CD4-positive, alpha-beta T cell treated with Interleukin-10 for 1 hour (primary cell): ENCODE results near the gene RANBP3.
"Not testable (repeated sequence)": the region's sequence is repeated elsewhere in the genome, so short reads cannot be mapped to it uniquely, and the experiment has no call there.

Source experiments
- DNase-seq: peaks from one replicate; pipeline ENCODE4 v3.0.0-alpha.2; 2020

The RANBP3 gene, protein sequence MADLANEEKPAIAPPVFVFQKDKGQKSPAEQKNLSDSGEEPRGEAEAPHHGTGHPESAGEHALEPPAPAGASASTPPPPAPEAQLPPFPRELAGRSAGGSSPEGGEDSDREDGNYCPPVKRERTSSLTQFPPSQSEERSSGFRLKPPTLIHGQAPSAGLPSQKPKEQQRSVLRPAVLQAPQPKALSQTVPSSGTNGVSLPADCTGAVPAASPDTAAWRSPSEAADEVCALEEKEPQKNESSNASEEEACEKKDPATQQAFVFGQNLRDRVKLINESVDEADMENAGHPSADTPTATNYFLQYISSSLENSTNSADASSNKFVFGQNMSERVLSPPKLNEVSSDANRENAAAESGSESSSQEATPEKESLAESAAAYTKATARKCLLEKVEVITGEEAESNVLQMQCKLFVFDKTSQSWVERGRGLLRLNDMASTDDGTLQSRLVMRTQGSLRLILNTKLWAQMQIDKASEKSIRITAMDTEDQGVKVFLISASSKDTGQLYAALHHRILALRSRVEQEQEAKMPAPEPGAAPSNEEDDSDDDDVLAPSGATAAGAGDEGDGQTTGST

DNA sequence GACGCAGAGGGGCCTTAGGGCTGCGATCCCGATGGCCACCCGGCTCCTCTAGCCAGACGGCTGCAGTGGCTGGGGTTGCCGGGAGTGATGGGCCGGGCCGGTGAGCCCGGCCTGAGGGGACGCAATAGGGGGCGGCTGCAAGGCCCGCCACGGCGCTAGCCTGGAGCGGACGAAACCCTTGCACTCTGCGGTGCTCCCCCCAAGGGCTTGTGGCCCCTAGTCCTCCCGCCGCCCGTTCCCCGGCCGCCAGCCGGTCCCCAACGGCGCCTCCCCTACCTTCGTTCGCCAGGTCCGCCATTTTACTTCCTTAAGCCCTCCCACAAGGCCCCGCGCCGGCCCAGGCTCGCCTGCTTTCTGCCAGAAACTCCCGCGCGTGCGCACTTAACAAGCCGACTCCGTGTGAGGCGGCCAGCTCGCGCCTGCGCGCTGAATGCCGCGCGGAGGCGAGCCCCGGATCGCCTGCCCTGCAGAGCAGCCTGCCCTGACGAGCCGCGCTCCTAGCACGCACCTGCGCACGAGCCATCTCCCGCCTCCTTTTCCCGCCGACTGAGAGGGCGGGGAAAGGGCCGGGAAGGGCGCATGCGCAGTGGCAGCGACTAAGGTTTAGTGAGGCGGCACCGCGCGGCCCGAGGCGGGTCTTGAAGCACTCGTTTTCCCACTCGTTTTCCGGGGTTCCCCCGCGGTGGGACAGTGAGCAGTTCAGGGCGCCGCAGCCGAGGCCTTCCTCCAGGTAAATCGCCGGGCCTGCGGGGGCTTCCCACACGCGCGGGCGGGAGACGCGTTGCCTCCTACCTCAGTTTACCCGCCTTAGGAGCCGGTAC lies at the start of gene RANBP3:
Gene RANBP3, minus strand, starts transcription at position 356 of the 821 bp plus-strand sequence. Its CDS starts 58 bp downstream, at position 298.
- DNase-seq = peak; percentile 99

DNA sequence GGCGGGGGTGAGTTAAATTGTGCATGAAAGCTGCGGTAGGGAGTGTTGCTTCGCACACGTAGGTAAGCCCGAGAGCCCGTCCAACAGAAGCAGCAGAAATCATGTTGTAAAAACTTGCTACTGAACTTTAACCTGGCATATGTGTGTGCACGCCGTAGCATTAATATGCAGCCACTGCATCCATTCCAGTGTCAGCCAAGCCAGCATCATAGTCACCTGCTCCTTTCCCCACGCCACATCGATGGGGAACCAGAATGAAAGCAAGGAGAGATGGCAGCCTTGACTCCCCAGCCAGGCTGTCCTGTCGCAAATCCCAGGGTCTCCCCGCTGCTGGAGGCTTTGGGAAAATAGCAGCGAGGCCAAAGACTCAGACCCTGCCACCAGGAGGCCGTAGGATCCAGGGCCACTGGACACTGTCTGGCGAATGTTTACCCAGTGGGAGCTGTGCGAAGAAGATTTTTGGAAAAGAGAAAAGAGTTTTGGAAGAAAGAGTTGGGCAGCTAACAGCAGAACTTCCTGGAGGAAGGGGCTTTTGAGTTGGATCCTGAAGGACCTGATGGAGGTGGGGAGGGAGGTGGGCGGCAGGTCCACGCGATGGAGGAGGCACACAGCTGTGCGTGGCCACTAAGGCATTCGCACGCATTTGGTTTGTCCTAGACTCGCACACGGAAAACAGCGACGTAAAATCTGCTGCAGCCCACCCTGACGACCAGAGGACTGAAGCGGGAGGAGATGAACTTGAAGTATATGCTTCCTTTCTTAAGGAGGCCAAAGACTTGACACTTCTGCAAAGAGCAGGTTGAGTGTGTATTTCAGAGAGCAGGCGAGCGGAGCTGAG lies 48.7 kb upstream of the RANBP3 start:
- no peak for DNase-seq

DNA sequence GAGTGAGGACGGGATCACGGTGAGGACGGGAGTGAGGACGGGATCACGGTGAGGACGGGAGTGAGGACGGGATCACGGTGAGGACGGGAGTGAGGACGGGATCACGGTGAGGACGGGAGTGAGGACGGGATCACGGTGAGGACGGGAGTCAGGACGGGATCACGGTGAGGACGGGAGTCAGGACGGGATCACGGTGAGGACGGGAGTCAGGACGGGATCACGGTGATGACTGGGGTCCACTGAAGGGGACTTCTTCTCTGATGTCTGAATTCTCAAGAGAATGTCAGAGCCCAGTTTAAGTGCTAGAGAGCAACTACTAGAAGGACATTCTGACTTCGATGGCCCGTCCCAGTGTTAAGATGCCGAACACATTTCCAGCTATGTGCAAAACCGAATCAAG lies 46.8 kb upstream of the RANBP3 start:
- not testable (repeated sequence) for DNase-seq

DNA sequence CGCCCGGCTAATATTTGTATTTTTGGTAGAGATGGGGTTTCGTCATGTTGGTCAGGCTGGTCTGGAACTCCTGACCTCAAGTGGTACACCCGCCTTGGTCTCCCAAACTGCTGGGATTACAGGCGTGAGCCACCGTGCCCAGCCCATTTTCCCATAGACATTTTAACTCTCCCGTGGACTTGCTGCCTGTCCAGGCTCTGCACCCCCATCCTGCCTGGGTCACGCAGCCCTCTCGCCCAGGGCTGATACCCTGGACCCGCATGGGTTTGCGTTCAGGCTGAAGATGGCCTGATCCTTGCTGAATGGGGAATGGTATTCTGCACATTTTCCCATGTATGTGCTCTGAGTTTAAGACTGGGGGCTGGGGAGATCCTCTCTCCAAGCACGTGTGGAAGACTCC lies 46.0 kb upstream of the RANBP3 start:
- no peak for DNase-seq

DNA sequence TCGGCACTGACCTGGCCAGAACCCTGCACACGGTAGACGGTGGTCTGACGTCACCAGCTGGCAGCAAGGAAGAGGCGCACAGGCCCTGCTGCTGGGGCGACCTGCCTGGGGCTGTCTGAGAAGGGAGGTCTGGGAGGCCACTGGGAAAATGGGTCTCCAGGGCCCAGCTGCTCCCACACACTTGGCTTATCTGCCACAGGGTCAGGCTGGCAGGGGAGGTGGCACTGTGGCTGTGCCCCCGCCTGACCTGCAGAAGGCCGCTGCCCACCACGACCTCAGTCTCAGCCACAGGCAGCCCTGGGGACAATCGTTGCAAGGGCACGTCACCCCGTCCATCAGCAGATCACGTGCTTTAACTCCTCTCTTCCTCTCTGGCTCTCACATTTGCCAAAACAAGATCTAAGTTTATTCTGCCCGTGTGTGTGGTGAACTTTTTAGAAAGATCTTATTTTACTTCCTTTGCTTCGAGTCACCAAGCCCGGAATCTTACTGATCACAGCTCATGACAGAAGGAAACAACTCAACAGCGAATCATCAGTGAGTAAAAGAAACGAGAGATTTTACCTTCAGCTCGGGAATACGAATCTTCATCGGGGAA lies 45.2 kb upstream of the RANBP3 start:
- DNase-seq = no peak

DNA sequence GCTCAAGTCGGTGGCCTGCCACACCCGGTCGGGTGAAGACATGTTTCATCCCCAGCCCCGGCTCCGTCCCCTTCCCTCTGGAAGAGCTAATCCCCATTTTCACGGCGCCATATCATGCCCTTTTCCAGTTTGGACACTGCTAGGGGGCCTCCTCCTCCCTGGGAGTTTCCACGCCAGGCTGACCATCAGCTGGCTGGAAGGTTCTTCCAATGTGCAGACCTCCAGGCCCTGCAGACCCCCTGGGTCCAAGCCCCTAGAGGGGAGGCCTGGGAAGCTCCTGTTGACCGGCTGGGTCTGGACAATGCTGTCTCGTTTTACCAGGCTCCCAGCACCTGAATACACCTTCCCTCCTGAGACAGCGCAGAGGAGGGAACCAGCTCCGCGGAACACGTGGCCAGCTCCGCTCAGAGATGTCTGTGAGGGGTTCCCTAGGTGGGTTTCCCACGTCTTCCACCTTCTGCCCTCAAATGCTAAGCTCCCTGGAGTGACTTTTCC lies 44.7 kb upstream of the RANBP3 start:
- DNase-seq = no peak

DNA sequence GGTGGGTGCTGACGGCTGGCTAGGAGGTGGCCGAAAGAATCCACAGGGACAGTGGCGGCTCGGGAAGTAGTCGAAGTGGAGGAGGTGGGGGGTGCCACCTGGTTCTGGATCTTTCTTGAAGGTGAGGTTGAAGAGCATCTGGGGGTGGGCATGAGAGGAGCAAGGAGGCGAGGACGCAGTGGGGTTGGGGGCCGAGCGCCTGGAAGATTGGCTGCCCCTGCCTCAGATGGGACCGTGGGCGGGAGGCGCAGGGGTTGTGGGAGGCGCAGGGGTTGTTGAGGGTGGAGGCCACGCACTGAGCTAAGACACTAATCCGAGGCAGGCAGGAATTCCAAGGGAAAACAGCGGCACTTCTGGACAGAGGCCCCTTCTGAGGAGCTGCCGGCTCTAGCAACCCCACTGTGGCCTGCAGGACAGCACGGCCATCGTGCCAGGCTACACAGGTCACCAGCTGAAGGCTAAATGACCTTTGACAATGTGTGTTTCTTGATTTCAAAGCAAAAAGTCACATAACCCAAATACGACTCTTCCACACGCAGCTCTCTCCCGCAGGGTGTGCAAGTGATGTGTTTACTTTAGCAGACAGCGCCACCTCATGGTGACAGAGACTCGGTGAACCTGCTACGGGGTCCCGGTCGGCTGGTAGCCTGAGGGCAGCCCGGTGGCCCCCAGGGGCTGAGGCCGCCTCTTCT lies 44.1 kb upstream of the RANBP3 start:
- DNase-seq = peak; percentile 82

DNA sequence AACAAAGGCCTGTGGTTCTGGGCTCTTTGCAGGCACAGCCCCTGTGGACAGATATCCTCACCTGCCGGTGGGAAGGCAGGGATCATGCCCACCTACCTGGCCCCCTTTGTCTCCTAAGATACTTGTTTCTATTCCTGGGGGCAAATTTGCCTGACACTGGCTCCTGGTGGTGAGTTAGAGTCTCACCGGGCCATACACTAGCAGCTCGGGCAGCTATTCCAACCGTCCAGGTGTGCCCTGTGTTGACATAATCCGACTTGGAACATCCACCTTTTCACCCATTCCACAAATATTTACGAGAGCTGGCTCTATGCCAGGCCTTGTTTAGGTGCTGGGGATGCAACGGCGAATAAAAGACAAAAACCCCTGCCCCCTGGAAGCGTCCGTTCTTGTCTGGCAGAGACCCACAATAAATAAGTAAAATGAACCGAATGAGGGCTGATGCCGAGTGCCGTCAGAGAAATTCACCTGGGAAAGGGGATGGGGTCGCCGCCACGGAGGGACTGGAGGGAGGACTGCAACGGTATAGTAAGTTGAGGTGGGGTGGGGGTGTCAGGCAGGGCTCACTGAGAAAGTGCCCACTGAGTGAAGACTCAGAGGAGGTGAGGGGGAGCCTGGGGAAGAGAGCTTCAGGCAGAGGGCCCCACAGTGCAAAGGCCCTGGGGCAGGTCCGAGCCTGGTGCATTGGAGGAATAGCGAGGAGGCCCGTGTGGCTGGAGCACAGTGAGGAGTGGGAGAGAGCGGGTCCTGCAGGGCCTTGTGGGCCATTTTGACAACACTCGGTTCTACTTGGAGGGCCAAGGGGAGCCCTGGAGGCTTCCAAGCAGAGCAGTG lies 43.2 kb upstream of the RANBP3 start:
- no peak for DNase-seq

DNA sequence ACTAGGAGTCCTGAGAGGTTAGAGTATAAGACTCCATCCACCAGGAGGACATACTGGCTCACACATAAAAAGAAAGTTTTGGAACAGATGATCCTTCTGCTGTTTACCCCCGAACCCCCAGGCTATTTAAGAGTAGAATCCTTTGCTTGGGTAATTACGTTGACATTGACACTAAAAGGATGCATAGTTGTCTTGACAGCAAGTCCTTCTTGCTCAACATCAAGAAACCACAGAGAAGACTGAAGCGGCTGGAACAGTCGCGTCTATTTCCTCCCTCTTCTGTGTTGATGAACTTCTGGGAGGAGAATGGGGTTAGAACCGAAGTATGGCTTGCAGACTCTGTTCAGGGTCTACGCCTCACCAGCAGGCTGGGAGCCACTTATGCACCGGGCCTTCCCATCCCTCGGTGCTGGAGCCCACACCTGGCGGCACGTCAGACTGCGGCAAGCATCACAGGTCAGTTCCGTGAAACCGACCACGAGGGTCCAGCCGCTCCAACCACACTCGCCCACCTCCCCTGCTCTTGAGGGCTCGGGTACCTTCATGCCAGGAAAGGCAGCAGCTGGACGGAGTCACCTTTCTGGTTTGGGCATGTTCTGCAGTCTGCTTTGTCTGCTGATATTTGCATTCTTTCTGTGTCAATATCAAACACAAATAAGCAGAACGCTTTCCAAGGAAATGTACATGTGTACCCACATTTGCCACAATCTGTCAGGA lies 42.4 kb upstream of the RANBP3 start:
- no peak for DNase-seq

DNA sequence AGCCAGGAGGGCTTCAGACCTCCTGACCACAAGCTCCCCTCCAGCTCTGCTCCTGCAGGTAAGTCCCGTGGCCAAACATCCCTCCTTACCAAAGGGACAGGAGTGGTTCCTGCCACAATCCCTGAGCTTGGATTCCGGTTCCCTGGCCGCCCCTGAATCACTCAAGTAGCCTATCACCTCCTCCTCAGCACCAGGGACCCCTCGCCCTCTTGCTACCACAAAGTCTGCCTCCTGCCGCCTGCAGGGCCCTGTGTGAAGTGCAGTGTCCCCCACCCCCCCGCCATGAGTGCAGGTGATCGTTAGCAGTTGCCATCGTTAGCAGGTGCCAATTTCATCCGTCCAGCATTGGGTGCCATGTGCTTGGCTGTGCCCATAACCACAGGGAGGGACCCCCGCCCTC lies 40.8 kb upstream of the RANBP3 start:
- no peak for DNase-seq

DNA sequence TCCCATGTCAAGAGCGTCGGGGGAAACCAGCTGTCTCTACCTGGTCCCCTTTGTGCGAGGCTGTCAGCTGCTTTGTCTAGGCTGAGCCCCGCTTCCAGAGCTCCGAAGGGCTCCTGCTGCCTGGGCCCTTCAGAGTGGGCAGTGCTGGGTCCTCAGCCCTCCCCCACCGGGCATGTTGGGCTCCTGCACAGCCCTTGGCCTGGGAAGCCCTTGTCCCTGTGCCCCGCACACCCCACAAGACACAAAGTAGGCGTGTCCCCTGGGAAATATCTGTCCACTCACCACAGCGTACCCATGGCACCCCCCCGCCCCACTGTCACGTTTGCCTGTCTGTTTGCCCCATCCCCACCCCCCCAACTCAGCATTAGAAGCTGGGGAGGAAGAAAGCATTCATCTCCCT lies 39.6 kb upstream of the RANBP3 start:
- DNase-seq = no peak

DNA sequence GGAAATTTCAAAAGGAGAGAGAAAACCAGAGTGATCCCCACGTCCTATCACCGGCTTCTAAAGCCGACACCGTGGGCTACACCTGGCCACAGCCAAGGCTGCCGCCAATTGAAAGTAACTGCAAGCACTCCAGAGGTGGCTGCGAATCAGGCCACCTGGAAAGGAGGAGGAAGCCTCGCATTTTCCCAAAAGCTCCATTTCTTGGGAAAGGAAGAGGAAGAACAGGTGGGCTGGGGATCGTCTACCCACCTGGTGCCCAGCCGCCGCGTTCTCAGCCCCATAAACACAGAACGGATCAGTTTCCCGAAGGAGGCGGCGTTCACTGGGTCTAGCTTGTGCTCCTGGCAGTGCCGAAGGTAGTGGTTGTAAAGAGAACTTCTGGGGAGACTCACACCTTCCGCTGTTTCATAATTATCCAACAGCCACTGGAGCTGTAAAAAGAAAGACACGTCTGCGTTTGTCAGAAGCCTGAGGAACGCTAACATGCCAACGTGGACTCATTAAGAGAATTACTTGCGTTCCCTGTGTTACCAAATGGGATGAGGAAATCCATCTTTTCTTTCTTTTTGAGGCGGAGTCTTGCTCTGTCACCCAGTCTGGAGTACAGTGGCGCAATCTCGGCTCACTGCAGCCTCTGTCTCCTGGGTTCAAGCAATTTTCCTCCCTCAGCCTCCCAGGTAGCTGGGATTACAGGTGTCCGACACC lies 38.1 kb upstream of the RANBP3 start:
- no peak for DNase-seq

DNA sequence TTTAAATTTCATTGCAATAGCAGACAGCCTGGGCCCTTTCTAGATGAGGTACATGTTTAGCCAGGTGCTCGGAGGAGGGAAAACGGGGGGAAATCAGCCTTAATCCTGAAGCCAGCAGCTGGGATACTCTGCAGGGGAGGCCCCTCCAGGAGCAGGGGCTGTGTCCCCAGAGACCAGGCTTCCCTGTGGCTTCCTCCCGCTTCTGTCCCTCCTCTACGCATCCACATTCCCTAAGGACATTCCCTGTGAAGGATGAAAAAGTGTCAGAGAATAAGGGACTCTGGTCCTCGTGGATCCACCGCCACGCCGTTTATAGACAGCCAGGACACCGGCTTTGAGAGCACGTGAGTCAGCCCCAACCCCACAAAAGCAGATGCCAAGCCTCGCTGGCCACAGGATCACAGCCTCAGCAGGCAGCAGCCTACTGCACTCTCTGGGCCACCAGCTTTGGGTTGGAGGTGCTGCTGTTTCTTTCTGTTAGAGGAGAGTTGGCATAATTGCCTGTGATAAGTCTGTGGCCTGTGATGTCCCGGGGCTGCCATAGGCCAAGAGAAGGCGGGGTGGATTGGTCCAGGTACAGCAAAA lies 36.7 kb upstream of the RANBP3 start:
- DNase-seq = no peak

DNA sequence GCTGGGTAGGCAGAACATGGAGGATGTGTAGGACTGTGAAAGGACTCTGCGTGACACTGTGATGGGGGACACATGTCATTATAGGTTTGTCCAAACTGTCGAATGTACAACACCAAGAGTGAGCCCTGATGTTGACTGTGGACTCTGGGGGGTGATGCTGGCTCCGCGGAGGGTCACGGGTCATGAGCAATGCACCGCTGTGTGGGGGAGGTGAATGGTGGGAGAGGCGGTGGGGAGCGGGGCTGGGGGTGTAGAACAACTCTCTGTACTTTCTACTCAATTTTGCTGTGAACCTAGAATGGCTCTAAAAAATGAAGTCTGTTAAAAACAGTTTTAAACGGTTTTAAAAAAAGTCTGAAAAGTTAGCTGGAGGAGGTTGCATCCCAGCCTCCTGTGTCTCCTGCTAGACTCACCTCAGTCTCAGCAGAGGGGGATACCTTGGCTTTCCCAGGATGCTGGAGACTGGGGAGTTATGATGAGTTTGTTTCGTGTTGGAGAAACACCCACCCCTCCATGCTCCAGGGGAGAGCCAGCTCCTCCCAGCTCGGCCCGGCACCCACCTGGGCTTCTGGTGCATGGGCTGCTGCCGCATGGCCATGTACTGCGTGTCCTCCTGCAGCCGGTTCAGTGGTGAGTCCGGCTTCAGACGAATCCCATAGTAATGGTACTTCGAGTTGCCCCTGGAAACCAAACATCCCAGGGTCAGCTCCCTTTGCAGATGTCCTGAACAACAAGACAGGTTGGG lies 34.7 kb upstream of the RANBP3 start:
- no peak for DNase-seq

DNA sequence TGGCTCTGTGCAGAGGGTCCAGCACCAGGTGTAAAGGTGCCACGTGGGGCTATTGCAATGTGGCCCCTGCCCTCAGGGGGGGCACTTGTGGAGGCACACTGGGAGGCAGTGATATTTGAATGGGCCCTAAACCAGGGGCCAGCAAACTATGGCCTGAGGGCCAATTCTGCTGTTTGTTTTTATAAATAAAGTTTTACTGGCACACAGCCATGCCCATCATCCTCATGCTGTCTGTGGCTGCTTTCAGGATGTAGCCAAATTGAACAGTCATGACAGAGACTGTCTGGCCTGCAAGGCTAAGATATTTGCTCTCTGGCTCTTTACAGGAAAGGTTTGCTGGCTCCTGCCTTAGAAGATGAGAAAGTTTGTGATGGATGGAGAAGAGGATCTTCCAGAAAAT lies 33.9 kb upstream of the RANBP3 start:
- no peak for DNase-seq

DNA sequence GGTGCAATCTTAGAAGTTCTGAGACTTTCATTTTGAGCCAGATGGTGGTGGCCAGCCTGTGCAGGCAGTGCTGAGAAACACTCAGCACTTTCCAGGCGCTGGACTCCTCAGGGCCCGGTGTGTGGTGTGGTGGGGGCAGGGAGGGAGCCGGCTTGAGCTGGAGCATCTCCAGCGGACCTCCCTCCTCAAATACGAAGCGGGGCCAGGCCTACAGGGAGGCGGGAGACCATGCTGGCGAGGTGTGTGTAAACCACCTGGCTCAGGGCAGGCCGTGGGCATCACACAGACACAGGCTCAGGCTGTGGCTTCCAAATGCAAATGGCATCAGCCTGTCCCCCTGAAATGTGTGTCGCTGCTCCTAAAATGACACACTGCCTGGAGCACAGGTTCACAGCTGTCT lies 33.3 kb upstream of the RANBP3 start:
- no peak for DNase-seq

DNA sequence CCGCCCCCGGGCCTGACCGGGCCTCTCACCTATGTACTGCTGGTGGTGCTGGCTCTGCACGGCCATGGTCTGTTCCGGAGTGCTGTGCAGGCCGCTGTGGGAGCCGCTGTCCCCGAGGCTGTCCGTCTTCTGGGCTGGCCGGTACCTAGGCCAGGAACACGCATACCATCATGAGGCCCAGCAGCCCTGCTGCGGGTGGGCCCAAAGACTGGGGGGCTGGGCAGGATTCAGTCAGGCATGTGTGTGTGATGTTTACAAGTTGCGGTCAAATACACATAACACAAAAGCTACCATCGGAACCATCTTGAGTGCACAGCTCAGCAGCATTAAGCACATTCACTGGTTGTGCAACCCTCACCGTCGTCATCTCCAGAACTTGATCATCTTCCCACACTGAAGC lies 32.2 kb upstream of the RANBP3 start:
- DNase-seq = no peak

DNA sequence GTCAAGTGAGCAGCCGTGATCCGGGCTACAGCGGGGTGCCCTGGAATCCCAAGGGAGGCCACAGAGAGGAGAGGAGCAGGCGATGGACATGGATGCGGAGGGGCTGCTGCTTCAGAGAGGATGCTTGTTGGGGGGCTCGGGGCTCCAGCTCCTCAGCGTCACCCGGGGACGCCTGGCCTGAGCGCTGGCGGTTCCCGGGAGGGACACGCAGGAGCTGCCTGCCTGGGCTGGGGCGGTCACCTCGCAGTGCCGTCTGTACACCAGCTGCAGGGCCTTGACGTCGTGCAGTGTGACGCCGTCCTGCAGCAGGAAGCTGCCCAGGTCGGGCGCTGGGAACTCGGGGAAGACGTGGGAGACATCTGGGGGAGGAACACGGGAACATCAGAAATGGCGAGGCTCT lies 29.9 kb upstream of the RANBP3 start:
- DNase-seq = no peak
